Upper lobe of left lung (tissue), 4 donors: Measurements from ENCODE around the gene SGMS1.

Source experiments
- EP300 ChIP-seq, 4 donors: sonication (generic); formaldehyde crosslinking; IDR thresholded peaks; one replicate each; pipeline ENCODE4 v1.5.1; 2017; ENCODE audit warnings: antibody characterized with exemption in 4 of 4, control low read depth in 2 of 4
- POLR2A ChIP-seq, 4 donors: fragments of 450-650 bp; IDR thresholded peaks; one replicate each; pipeline ENCODE4 v1.5.1; 2016 to 2017; ENCODE audit warnings: antibody characterized with exemption in 4 of 4, mild to moderate bottlenecking in 2 of 4
- POLR2AphosphoS5 ChIP-seq, 2 donors: sonication (generic); formaldehyde crosslinking; IDR thresholded peaks; one replicate each; pipeline ENCODE4 v1.5.1; 2017; ENCODE audit warnings: antibody characterized with exemption in 2 of 2
- TF ChIP-seq, protein P1 (sequence below), 6 experiments: fragments of 450-650 bp in 4 of 6; fragments of 200-600 bp in 2 of 6; sonication (generic) in 2 of 6; IDR thresholded peaks; one replicate each; pipeline ENCODE4 v1.5.1; 2016 to 2019; ENCODE audit warnings: antibody characterized with exemption in 6 of 6

DNA sequence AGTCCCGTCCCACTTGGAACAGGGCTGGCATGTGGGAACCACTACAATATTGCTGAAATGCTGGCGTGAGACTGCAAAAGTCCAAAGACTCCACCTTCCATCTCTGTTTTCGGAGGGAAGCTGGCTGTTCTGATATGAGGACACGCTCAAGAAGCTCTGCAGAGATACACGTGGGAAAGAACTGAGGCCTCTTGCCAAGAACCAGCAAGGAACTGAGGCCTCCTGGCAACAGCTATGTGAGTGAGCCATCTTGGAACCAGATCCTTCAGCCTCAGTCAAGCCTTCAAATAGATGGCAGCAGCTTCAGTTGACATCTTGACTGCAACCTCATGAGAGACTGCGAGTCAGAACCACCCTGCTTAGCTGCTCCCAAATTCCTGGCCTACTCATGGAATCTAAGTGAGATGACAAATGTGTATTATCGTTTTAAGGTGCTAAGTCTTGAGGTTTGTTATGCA is 30.8 kb downstream of the SGMS1 start:
- TF ChIP-seq, protein P1, sequence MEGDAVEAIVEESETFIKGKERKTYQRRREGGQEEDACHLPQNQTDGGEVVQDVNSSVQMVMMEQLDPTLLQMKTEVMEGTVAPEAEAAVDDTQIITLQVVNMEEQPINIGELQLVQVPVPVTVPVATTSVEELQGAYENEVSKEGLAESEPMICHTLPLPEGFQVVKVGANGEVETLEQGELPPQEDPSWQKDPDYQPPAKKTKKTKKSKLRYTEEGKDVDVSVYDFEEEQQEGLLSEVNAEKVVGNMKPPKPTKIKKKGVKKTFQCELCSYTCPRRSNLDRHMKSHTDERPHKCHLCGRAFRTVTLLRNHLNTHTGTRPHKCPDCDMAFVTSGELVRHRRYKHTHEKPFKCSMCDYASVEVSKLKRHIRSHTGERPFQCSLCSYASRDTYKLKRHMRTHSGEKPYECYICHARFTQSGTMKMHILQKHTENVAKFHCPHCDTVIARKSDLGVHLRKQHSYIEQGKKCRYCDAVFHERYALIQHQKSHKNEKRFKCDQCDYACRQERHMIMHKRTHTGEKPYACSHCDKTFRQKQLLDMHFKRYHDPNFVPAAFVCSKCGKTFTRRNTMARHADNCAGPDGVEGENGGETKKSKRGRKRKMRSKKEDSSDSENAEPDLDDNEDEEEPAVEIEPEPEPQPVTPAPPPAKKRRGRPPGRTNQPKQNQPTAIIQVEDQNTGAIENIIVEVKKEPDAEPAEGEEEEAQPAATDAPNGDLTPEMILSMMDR (IDR thresholded peaks at IDR 0.05): no peak
- TF ChIP-seq POLR2AphosphoS5 (IDR thresholded peaks at IDR 0.05) (no peak), EP300 (IDR thresholded peaks at IDR 0.05) (no peak), POLR2A (IDR thresholded peaks at IDR 0.05) (no peak)
